HT1080 (cell line): ENCODE data around the gene ZSCAN29. TPM values are rescaled to one million over a fixed set of nuclear protein-coding genes. Genes with fewer than 3 reads are reported as not detected.
A peak's percentile ranks its signal among the peaks of the same experiment; 100 is the strongest.

Experiments used
- DNase-seq: peaks from one replicate; pipeline ENCODE4 v3.0.0-alpha.2; 2015; ENCODE audit warnings: low read depth
- total RNA-seq: library from RNA; depleted of rRNA; stranded (reverse); fragments of >200 nt; shearing (Covaris generic); gene quantifications from 2 replicates; pipeline ENCODE4 v1.2.3, GENCODE V29; 2014; rRNA removed

ZSCAN29 gene
- total RNA-seq, 1 experiment from 2014 or later = 23.0 TPM

- DNase-seq = no peak
Measured at GRCh38 chr15:43352693-43353382, 18.0 kb downstream of the ZSCAN29 start.

- DNase-seq = no peak
Measured at GRCh38 chr15:43347114-43347513, 23.7 kb downstream of the ZSCAN29 start.

GRCh38 chr15:43346305-43346704 lies 24.5 kb downstream of the ZSCAN29 start:
- no peak for DNase-seq

- no peak for DNase-seq
Measured at GRCh38 chr15:43330780-43331087, 40.1 kb downstream of the ZSCAN29 start.

GRCh38 chr15:43329960-43330779 lies 40.7 kb downstream of the ZSCAN29 start, which contains the start of gene LCMT2:
TSS of gene LCMT2 (minus strand) at chr15:43330573. CDS start at chr15:43330489, 84 bp downstream.
- DNase-seq = peak; percentile 92

- no peak for DNase-seq
Measured at GRCh38 chr15:43329217-43329959, 41.5 kb downstream of the ZSCAN29 start.

- no peak for DNase-seq
Measured at GRCh38 chr15:43325039-43325684, 45.7 kb downstream of the ZSCAN29 start.

- DNase-seq = no peak
Measured at GRCh38 chr15:43318990-43319771, 51.7 kb downstream of the ZSCAN29 start.

- no peak for DNase-seq
Measured at GRCh38 chr15:43317566-43318184, 53.2 kb downstream of the ZSCAN29 start.

- no peak for DNase-seq
Measured at GRCh38 chr15:43316971-43317346, 53.9 kb downstream of the ZSCAN29 start.

- no peak for DNase-seq
Measured at GRCh38 chr15:43316016-43316970, 54.5 kb downstream of the ZSCAN29 start.

GRCh38 chr15:43314171-43314570 lies 56.7 kb downstream of the ZSCAN29 start:
- peak; percentile 32 for DNase-seq

GRCh38 chr15:43312378-43312777 lies 58.5 kb downstream of the ZSCAN29 start:
- DNase-seq = no peak

Other genes starting within 250 kb of the ZSCAN29 start
- gene TMEM62, start 237.5 kb downstream of the ZSCAN29 start, total RNA-seq = 19.6 and 27.4 TPM in 2 replicates
- gene CCNDBP1, start 185.6 kb downstream of the ZSCAN29 start, total RNA-seq = 41.6 and 42.7 TPM in 2 replicates
- gene EPB42, start 150.0 kb downstream of the ZSCAN29 start, total RNA-seq = not detected in 2 replicates
- gene TGM5, start 104.1 kb downstream of the ZSCAN29 start, total RNA-seq = 0.20 and 0.98 TPM in 2 replicates
- not detected in 2 replicates for gene TGM7, start 68.8 kb downstream of the ZSCAN29 start, total RNA-seq
- 10.5 and 11.6 TPM in 2 replicates for gene LCMT2, start 40.5 kb downstream of the ZSCAN29 start, total RNA-seq
- 19.3 and 23.4 TPM in 2 replicates for gene TUBGCP4, start 58 bp upstream of the ZSCAN29 start, total RNA-seq
- gene TP53BP1, start 122.1 kb upstream of the ZSCAN29 start, total RNA-seq = 23.1 and 23.4 TPM in 2 replicates
- 1.4 and 1.7 TPM in 2 replicates for gene MAP1A, start 146.6 kb upstream of the ZSCAN29 start, total RNA-seq
- gene PPIP5K1, start 219.2 kb upstream of the ZSCAN29 start, total RNA-seq = 4.1 and 6.7 TPM in 2 replicates
- 0.20 and 0.27 TPM in 2 replicates for gene CKMT1B, start 223.0 kb upstream of the ZSCAN29 start, total RNA-seq
- not detected in 2 replicates for gene STRC, start 247.8 kb upstream of the ZSCAN29 start, total RNA-seq